ENCODE data around the gene GALNT11. TPM values are rescaled to one million over a fixed set of nuclear protein-coding genes. Genes with fewer than 3 reads are reported as not detected.

The GALNT11 gene
- 42.7 and 51.3 TPM in 2 replicates for total RNA-seq

DNA sequence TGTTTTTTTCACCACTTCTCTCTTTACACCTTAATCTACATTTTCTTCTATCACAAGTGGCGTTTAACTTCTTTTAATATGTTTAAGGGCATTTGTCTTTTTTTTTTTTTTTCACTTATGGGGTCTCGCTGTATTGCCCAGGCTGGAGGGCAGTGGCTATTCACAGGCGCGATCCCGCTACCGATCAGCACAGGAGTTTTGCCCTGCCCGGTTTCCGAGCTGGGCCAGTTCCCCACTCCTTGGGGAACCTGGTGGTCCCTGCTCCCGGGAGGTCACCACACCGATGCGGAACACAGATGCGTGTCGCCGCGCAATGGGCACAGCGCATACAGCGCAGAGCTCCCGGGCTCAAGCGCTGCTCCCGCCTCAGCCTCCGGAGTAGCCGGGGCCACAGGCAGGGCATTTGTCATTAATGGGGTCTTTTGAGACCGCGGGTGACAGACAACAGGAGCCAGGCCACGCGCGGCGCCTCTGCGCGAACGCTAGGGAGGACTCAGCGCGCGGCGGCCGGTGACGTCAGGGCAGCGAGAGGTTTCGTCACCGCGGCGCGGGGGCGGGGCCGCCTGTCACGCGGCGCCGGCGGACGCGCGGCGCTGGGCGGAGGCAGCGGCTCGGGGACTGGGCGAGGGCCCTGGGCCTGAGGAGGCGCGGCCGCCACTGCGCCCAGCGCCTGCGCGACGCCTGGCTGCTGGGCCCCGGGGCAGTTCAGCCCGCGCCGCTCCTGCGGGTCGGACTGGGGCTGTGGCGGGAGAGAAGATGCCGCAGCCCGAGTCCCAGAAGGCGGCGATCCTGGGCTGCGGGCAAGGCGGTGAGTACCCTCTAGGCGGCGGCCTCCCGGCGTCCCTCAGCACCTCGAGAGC is at the start of gene GALNT11:
Gene GALNT11, plus strand, starts transcription at position 598 of the 860 bp plus-strand sequence. CDS start 68,554 bp downstream, outside the sequence.
- DNase-seq (ENCODE audit: insufficient read length, low spot score, missing footprints), result peak; percentile 100

GRCh38 chr7:151978616-151979015 is 46.9 kb upstream of the GALNT11 start:
- Histone ChIP-seq H3K4me2 (ENCODE audit: insufficient read depth, low read length) (no peak overlapping the region), H3K79me2 (ENCODE audit: insufficient read depth, low read length) (no peaks in the 10 kb centered on the region), H3K9me3 (ENCODE audit: low read depth, low read length) (no peaks in the 10 kb centered on the region), H3K36me3 (ENCODE audit: insufficient read depth, low read length) (no peaks in the 10 kb centered on the region), H4K20me1 (ENCODE audit: insufficient read depth, low read length) (no peaks in the 10 kb centered on the region), H3K27ac (ENCODE audit: low read depth, low read length) (no peak overlapping the region), H3K4me3 (ENCODE audit: insufficient read depth, low read length) (no peak overlapping the region), H2AFZ (ENCODE audit: low read length) (no peak overlapping the region), H3K27me3 (ENCODE audit: insufficient read depth, low read length) (peaks cover 3% of the 10 kb centered on the region), H3K4me1 (ENCODE audit: insufficient read depth, low read length) (no peaks in the 10 kb centered on the region)
- no peak for TF ChIP-seq CTCF (IDR thresholded peaks at IDR 0.05; ENCODE audit: extremely low read depth, low read depth, low read length)
- DNase-seq (ENCODE audit: insufficient read length, low spot score, missing footprints), result no peak

More for the DNA sequence above, at the start of gene GALNT11:
- H3K4me1 ChIP-seq (ENCODE audit: insufficient read depth, low read length), result peaks cover 7% of the 10 kb centered on the region
- peak within 1 kb of the TSS; percentile 96 for H2AFZ ChIP-seq (ENCODE audit: low read length)
- H4K20me1 ChIP-seq (ENCODE audit: insufficient read depth, low read length), result no peaks in the 10 kb centered on the region
- H3K4me3 ChIP-seq (ENCODE audit: insufficient read depth, low read length), result peak within 1 kb of the TSS; percentile 92
- H3K27me3 ChIP-seq (ENCODE audit: insufficient read depth, low read length), result peaks cover 3% of the 10 kb centered on the region
- H3K79me2 ChIP-seq (ENCODE audit: insufficient read depth, low read length), result peaks cover 14% of the 10 kb centered on the region
- peaks cover 9% of the 10 kb centered on the region for H3K36me3 ChIP-seq (ENCODE audit: insufficient read depth, low read length)
- TF ChIP-seq CTCF (IDR thresholded peaks at IDR 0.05; ENCODE audit: extremely low read depth, low read depth, low read length), result peak; percentile 8
- peak within 1 kb of the TSS; percentile 75 for H3K27ac ChIP-seq (ENCODE audit: low read depth, low read length)
- peak within 1 kb of the TSS; percentile 82 for H3K4me2 ChIP-seq (ENCODE audit: insufficient read depth, low read length)
- H3K9me3 ChIP-seq (ENCODE audit: low read depth, low read length), result no peaks in the 10 kb centered on the region

GRCh38 chr7:151981223-151981622 is 44.3 kb upstream of the GALNT11 start:
- no peak overlapping the region for H2AFZ ChIP-seq (ENCODE audit: low read length)
- H3K27me3 ChIP-seq (ENCODE audit: insufficient read depth, low read length), result peaks cover 3% of the 10 kb centered on the region
- TF ChIP-seq CTCF (IDR thresholded peaks at IDR 0.05; ENCODE audit: extremely low read depth, low read depth, low read length), result no peak
- no peak overlapping the region for H3K4me3 ChIP-seq (ENCODE audit: insufficient read depth, low read length)
- H3K27ac ChIP-seq (ENCODE audit: low read depth, low read length), result no peak overlapping the region
- no peaks in the 10 kb centered on the region for H4K20me1 ChIP-seq (ENCODE audit: insufficient read depth, low read length)
- DNase-seq (ENCODE audit: insufficient read length, low spot score, missing footprints), result no peak
- H3K9me3 ChIP-seq (ENCODE audit: low read depth, low read length), result no peaks in the 10 kb centered on the region
- H3K4me2 ChIP-seq (ENCODE audit: insufficient read depth, low read length), result no peak overlapping the region
- H3K79me2 ChIP-seq (ENCODE audit: insufficient read depth, low read length), result no peaks in the 10 kb centered on the region
- no peaks in the 10 kb centered on the region for H3K4me1 ChIP-seq (ENCODE audit: insufficient read depth, low read length)
- H3K36me3 ChIP-seq (ENCODE audit: insufficient read depth, low read length), result no peaks in the 10 kb centered on the region

DNA sequence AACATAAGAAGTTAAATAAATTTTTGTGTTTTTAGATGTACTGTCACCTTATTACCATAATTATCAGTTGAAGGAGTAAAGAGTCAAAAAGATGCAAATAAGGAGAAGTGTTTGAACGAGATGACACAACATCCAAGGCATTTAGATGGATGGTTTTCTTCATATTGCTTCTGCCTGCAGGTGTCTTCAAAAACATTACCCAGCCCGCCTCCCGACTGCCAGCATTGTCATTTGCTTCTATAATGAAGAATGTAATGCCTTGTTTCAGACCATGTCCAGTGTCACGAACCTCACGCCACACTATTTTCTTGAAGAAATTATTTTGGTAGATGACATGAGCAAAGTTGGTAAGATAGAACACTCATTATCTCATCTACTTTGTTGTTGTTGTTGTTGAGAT is 42.7 kb upstream of the GALNT11 start:
- peaks cover 3% of the 10 kb centered on the region for H3K27me3 ChIP-seq (ENCODE audit: insufficient read depth, low read length)
- TF ChIP-seq CTCF (IDR thresholded peaks at IDR 0.05; ENCODE audit: extremely low read depth, low read depth, low read length), result no peak

More for the DNA sequence above, 42.7 kb upstream of the GALNT11 start:
- H3K4me1 ChIP-seq (ENCODE audit: insufficient read depth, low read length), result no peaks in the 10 kb centered on the region
- H3K4me3 ChIP-seq (ENCODE audit: insufficient read depth, low read length), result no peak overlapping the region
- H3K79me2 ChIP-seq (ENCODE audit: insufficient read depth, low read length), result no peaks in the 10 kb centered on the region
- H3K36me3 ChIP-seq (ENCODE audit: insufficient read depth, low read length), result no peaks in the 10 kb centered on the region
- DNase-seq (ENCODE audit: insufficient read length, low spot score, missing footprints), result no peak
- no peak overlapping the region for H3K4me2 ChIP-seq (ENCODE audit: insufficient read depth, low read length)
- H2AFZ ChIP-seq (ENCODE audit: low read length), result no peak overlapping the region
- H4K20me1 ChIP-seq (ENCODE audit: insufficient read depth, low read length), result no peaks in the 10 kb centered on the region
- no peaks in the 10 kb centered on the region for H3K9me3 ChIP-seq (ENCODE audit: low read depth, low read length)
- no peak overlapping the region for H3K27ac ChIP-seq (ENCODE audit: low read depth, low read length)
